Measurements from ENCODE around the gene NHLRC1.

DNA sequence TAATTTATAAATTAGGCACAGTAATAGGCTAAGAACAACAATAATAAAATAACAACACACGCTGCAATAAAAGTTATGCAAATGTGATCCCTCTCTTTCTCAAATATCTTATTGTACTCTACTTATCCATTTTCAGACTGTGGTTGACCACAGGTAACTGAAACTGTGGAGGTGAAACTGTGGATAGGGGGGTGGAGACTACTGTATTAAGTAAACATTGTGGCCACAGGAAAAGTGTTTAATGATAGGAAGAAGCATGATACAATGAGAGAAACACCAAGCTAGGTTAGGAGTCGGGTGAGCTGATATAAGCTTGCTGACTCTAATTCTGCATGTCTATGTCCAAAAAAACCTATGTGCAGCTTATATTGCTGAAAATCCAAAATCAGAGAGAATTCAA, 23.0 kb downstream of the NHLRC1 start:
- TF ChIP-seq CTCF (IDR thresholded peaks at IDR 0.05; ENCODE audit: borderline replicate concordance, extremely low read depth, low read length, poor library complexity, severe bottlenecking) (no peak), EZH2 (IDR thresholded peaks at IDR 0.05; ENCODE audit: borderline replicate concordance, low read depth, low read length, severe bottlenecking) (no peak)
